Epithelial cell of esophagus (primary cell): Measurements from ENCODE around the gene CLEC2L.

Source experiments
- DNase-seq: peaks from one replicate; pipeline ENCODE4 v3.0.0; 2010; ENCODE audit warnings: low read depth
- H3K4me3 ChIP-seq: 2 replicates; pipeline ENCODE4 v1.5.1; 2011; ENCODE audit warnings: mild to moderate bottlenecking, low read length, control low read depth
- TF ChIP-seq, protein P1 (sequence below): IDR thresholded peaks from 2 replicates; pipeline ENCODE4 v1.5.1; 2011; ENCODE audit warnings: low read depth, mild to moderate bottlenecking, low read length, control low read depth, inconsistent platforms; ENCODE audit not compliant: insufficient read depth; ENCODE audit errors: missing control alignments

The CLEC2L gene

GRCh38 chr7:139572704-139573385 is 49.4 kb downstream of the CLEC2L start:
- TF ChIP-seq, protein P1, sequence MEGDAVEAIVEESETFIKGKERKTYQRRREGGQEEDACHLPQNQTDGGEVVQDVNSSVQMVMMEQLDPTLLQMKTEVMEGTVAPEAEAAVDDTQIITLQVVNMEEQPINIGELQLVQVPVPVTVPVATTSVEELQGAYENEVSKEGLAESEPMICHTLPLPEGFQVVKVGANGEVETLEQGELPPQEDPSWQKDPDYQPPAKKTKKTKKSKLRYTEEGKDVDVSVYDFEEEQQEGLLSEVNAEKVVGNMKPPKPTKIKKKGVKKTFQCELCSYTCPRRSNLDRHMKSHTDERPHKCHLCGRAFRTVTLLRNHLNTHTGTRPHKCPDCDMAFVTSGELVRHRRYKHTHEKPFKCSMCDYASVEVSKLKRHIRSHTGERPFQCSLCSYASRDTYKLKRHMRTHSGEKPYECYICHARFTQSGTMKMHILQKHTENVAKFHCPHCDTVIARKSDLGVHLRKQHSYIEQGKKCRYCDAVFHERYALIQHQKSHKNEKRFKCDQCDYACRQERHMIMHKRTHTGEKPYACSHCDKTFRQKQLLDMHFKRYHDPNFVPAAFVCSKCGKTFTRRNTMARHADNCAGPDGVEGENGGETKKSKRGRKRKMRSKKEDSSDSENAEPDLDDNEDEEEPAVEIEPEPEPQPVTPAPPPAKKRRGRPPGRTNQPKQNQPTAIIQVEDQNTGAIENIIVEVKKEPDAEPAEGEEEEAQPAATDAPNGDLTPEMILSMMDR = no peak
- no peak for DNase-seq
- no peak overlapping the region for H3K4me3 ChIP-seq

DNA sequence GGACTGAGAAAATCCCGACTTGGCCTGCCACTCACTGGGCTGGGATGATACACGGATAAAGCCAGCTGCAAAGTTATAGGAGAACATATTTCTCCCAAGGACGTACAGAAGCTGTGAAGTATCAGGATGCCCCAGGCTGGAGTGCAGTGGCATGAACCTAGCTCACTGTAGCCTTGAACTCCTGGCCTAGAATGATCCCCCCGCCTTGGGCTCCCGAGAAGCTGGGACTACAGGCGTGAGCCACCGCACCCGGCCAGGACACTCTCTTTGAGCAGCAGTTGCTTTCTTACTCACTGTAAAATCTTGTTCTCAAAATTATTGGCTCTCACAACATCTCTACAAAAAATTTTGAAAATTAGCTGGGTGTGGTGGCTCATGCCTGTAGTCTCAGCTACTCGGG is 50.4 kb downstream of the CLEC2L start:
- no peak overlapping the region for H3K4me3 ChIP-seq
- TF ChIP-seq, protein P1 = no peak
- DNase-seq = no peak

GRCh38 chr7:139574618-139575337 is 51.3 kb downstream of the CLEC2L start:
- DNase-seq = no peak
- H3K4me3 ChIP-seq = no peak overlapping the region
- TF ChIP-seq, protein P1 = no peak

GRCh38 chr7:139575338-139575680 is 51.8 kb downstream of the CLEC2L start:
- TF ChIP-seq, protein P1 = no peak
- DNase-seq = no peak
- no peak overlapping the region for H3K4me3 ChIP-seq

- no peak overlapping the region for H3K4me3 ChIP-seq
- DNase-seq = no peak
- TF ChIP-seq, protein P1 = no peak
Observed at GRCh38 chr7:139576179-139576973, 52.9 kb downstream of the CLEC2L start.

DNA sequence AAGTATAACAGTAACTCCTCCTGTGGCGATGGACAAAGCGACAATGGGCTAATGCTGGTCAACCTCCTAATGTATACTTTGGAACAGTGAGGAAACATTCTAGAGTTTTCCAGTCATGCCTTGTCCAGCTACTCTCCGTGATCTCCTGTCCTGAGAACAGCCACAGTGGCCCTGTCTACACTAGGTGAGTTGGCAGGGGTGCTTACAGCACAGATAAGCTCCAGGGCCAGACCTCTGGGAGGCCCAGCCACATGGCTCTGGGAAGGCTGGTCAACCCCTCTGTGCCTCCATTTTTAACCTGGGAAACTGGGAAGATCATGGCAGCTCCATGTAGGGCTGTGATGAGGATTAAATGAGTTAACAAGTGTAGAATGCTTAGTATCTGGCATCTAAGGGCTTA is 57.0 kb downstream of the CLEC2L start:
- no peak overlapping the region for H3K4me3 ChIP-seq
- TF ChIP-seq, protein P1 = no peak
- DNase-seq = no peak
